ENCODE results near the gene MKS1.

MKS1 gene

GRCh38 chr17:58208344-58208743, 10.7 kb downstream of the MKS1 start:
- DNase-seq (ENCODE audit: low read depth in 2 of 2) = no peak
- no peak for TF ChIP-seq CTCF (IDR thresholded peaks at IDR 0.05; ENCODE audit: low read depth, low read length)

GRCh38 chr17:58207451-58207850, 11.6 kb downstream of the MKS1 start:
- DNase-seq (ENCODE audit: low read depth in 2 of 2) = no peak
- H3K4me3 ChIP-seq (replicated peaks in 1 of 2; ENCODE audit: low read depth in 2 of 2, low read length in 2 of 2) = no peak overlapping the region
- no peak for TF ChIP-seq CTCF (IDR thresholded peaks at IDR 0.05; ENCODE audit: low read depth, low read length)

More at GRCh38 chr17:58208344-58208743, 10.7 kb downstream of the MKS1 start:
- H3K4me3 ChIP-seq (replicated peaks in 1 of 2; ENCODE audit: low read depth in 2 of 2, low read length in 2 of 2) = no peak overlapping the region

DNA sequence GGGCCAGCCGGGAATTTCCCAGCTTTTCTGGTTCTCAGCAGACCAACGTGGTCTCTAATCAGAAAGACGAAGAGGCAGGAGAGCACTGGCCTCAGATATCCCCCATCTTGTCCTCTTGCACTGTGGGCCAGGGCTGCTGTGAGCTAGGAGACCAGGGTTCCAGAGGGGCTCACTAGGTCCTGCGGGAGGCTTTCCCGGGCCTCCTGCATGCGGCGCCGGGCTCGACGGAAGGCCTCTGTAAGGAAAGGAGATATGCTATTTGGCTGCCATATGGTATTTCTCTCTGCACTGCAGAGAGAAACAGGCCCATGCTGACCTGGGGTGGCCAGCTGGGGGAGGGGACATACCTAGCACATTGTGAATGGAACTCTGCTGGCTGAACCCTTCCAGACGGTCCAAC, 13.1 kb downstream of the MKS1 start:
- no peak for DNase-seq (ENCODE audit: low read depth in 2 of 2)
- H3K4me3 ChIP-seq (replicated peaks in 1 of 2; ENCODE audit: low read depth in 2 of 2, low read length in 2 of 2) = no peak overlapping the region
- no peak for TF ChIP-seq CTCF (IDR thresholded peaks at IDR 0.05; ENCODE audit: low read depth, low read length)

- no peak for DNase-seq (ENCODE audit: low read depth in 2 of 2)
- no peak overlapping the region for H3K4me3 ChIP-seq (replicated peaks in 1 of 2; ENCODE audit: low read depth in 2 of 2, low read length in 2 of 2)
- TF ChIP-seq CTCF (IDR thresholded peaks at IDR 0.05; ENCODE audit: low read depth, low read length) = no peak
These were observed 14.3 kb downstream of the MKS1 start for GRCh38 chr17:58204796-58205195.

- no peak for TF ChIP-seq CTCF (IDR thresholded peaks at IDR 0.05; ENCODE audit: low read depth, low read length)
- no peak for DNase-seq (ENCODE audit: low read depth in 2 of 2)
- H3K4me3 ChIP-seq (replicated peaks in 1 of 2; ENCODE audit: low read depth in 2 of 2, low read length in 2 of 2) = no peak overlapping the region
These were observed 16.2 kb downstream of the MKS1 start for GRCh38 chr17:58202859-58203258.

GRCh38 chr17:58200024-58200633, 18.9 kb downstream of the MKS1 start:
- peak; percentile 68 for TF ChIP-seq CTCF (IDR thresholded peaks at IDR 0.05; ENCODE audit: low read depth, low read length)
- no peak overlapping the region for H3K4me3 ChIP-seq (replicated peaks in 1 of 2; ENCODE audit: low read depth in 2 of 2, low read length in 2 of 2)
- peak; percentile 35 to 59 for DNase-seq (ENCODE audit: low read depth in 2 of 2)

DNA sequence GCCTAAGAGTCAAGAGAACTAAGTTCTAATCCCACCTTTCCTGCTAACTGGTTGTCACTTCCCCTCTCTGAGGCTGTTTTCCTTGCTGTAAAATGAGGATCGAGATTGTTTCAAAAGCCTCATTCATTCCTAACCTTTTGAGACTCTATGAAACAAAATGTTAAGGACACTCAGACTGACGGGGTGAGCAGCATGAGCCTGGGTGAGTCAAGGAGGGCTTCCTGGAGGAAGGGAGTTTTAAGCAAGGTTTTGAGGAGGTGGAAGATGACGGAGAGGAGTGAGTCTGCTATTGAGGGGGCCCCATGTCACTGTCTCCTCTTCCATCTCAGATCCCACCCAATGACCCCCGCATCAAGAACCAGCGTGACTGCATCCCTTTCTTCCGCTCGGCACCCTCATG, 22.4 kb downstream of the MKS1 start:
- no peak overlapping the region for H3K4me3 ChIP-seq (replicated peaks in 1 of 2; ENCODE audit: low read depth in 2 of 2, low read length in 2 of 2)
- no peak for TF ChIP-seq CTCF (IDR thresholded peaks at IDR 0.05; ENCODE audit: low read depth, low read length)
- DNase-seq (ENCODE audit: low read depth in 2 of 2) = no peak

Measured in cardiac fibroblast (primary cell).